Amniotic epithelial cell (primary cell): ENCODE data around the gene NXPE4.

Experiments
- DNase-seq: peaks from one replicate; pipeline ENCODE4 v3.0.0-alpha.2; 2010; ENCODE audit warnings: low read depth

NXPE4 gene

GRCh38 chr11:114559425-114560310, 35.9 kb downstream of the NXPE4 start, which contains the start of gene NXPE1:
Gene NXPE1 (minus strand): TSS chr11:114559881. CDS start chr11:114551201, 8,680 bp downstream.
- DNase-seq, result peak; percentile 63

GRCh38 chr11:114556135-114556534, 39.5 kb downstream of the NXPE4 start:
- DNase-seq, result peak; percentile 16

GRCh38 chr11:114553642-114554041, 41.9 kb downstream of the NXPE4 start:
- peak; percentile 55 for DNase-seq

- no peak for DNase-seq
Measured at GRCh38 chr11:114551060-114551459, 44.5 kb downstream of the NXPE4 start.

GRCh38 chr11:114525682-114526081, 69.9 kb downstream of the NXPE4 start:
- DNase-seq, result no peak

- no peak for DNase-seq
Measured at GRCh38 chr11:114524122-114524521, 71.5 kb downstream of the NXPE4 start.

GRCh38 chr11:114522818-114523217, 72.8 kb downstream of the NXPE4 start:
- no peak for DNase-seq
